ENCODE measurements around the gene PACSIN2.

DNA sequence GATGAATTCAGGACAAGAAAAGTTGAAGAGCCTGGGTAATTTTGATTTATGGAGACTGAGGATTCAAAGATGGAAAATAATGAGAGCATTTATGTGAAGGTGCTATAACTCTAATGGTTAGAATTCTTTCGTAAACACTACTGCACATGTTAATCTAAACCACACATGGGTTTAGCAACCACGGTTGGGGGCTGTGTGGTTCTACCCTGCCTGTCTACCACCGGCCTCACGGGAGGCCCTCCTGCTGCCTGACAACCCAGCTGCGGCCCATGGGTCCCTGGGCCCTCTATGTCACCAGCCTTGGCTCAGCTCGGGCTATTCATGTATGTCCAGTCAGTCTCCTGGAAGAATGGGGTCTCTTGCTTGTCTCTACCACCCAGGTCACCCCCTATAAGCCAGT lies 89.4 kb downstream of the PACSIN2 start:
- TF ChIP-seq, protein P1, sequence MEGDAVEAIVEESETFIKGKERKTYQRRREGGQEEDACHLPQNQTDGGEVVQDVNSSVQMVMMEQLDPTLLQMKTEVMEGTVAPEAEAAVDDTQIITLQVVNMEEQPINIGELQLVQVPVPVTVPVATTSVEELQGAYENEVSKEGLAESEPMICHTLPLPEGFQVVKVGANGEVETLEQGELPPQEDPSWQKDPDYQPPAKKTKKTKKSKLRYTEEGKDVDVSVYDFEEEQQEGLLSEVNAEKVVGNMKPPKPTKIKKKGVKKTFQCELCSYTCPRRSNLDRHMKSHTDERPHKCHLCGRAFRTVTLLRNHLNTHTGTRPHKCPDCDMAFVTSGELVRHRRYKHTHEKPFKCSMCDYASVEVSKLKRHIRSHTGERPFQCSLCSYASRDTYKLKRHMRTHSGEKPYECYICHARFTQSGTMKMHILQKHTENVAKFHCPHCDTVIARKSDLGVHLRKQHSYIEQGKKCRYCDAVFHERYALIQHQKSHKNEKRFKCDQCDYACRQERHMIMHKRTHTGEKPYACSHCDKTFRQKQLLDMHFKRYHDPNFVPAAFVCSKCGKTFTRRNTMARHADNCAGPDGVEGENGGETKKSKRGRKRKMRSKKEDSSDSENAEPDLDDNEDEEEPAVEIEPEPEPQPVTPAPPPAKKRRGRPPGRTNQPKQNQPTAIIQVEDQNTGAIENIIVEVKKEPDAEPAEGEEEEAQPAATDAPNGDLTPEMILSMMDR (IDR thresholded peaks at IDR 0.05; ENCODE audit: insufficient read depth, low read depth, low read length), result no peak
- TF ChIP-seq EZH2 (IDR thresholded peaks at IDR 0.05; ENCODE audit: insufficient read depth, low read length), result no peak

Data from astrocyte (in vitro differentiated cells and primary cell).